NOMO-1 treated with DMSO at 0.1 percent for 48 hours (cell line): Measurements from ENCODE around the gene ASAP2.

Source experiments
- DNase-seq: peaks from one replicate; lab custom pipeline; 2025; ENCODE audit not compliant: unreplicated experiment; lab: John Stamatoyannopoulos, UW

ASAP2 gene

GRCh38 chr2:9205963-9206948 lies at the start of gene ASAP2:
Gene ASAP2, plus strand, starts transcription at chr2:9206812. Its CDS starts 293 bp downstream, at chr2:9207105.
- DNase-seq = peak; percentile 53

DNA sequence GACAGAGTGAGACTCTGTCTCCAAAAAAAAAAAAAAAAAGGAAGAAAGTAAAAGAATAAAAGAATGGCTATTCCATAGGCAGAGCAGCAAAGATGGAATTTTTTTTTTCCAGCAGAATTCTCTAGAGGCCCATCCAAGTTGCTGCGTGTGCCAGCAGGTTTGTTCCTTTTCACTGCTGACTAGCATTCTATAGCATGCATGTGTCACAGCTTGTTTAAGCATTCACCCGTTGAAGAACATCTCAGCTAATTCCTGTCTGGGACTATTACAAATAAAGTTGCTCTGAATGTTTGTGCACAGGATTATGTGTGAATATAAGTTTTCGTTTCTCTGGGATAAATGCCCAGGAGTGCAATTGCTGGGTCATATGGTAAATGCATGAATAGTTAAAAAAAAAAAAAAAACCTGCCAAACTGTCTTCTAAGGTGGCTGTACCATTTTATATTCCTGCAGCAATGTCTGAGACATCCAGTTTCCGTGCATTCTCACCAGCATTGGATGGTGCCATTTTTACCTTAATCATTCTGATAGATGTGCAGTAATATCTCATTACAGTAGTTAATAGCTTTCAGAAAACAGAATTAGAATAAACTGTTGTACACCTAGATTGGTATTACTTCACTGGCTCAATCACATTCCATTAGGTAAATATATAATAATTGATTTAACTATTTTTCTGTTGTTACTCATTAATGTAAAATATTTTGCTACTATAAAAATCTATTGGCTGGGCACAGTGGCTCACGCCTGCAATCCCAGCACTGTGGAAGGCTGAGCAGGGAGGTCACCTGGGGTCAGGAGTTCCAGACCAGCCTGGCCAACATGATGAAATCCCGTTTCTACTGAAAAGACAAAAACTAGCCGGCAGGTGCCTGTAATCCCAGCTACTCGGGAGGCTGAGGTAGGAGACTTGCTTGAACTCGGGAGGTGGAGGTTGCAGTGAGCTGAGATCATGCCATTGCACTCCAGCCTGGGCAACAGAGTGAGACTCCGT lies 47.5 kb upstream of the ASAP2 start:
- no peak for DNase-seq

DNA sequence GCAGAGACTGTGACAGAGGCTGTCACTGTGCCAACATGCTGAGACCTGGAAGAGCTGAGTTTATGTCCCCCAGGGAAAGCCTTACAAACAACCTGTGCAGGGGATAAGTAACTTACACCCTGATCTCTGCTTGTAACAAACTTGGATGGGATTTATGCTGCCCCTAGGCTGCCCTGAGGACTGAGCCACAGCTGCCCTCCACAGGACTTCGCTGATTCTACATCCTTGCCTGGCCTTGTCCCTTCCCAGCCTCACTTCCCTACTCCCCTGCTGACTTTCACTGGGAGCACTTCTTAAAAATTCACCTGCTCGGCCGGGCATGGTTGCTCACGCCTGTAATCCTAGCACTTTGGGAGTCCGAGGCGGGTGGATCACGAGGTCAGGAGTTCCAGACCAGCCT lies 45.9 kb upstream of the ASAP2 start:
- no peak for DNase-seq

DNA sequence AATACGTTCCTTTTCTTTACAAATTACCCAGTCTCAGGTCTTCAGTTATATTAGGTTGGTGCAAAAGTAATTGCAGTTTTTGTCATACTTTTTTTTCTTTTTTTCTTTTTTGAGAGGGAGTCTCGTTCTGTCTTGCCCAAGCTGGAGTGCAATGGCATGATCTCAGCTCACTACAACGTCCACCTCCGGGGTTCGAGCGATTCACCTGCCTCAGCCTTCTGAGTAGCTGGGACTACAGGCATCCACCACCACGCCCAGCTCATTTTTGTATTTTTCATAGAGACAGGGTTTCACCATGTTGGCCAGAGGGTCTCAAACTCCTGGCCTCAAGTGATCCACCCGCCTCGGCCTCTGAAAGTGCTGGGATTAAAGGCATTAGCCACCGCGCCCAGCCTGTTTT lies 43.8 kb upstream of the ASAP2 start:
- DNase-seq = no peak

DNA sequence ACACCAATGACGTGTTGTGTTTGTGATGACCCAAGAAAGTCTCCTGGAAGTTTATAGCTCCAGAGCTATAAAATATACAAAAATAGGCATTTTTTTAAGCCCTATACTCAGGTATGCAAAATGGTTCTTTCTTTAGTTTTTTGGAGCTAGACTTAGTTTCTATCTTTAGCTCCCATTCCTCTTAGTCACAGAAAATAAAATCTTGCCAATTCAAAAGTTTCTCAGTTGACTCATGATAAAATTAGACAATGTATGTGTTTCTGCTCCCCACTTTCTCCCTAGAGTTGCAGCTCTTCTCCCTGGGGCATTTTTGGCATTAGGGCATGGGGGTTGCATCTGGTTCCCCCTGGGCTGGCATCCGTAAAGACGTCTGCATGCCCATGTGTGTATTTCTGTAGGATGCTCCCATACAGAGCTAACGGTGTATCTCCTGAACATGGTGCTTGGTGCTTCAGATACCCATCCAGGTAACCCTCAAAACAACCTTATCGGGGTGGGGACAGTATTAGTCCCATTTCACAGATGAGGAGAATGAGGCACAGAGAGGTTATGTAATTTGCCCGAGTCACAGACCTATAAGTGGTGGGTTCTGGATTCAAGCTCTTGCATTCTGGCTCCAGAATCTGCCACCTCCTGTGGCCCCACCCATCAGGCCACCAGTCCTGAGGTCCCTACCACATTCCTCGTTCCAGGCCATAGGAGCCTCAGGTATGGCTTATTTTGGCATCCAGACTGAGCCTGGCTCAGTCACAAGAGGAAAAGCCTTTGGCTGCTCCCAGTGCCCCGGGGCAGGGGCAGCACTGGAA lies 43.1 kb upstream of the ASAP2 start:
- DNase-seq = no peak

DNA sequence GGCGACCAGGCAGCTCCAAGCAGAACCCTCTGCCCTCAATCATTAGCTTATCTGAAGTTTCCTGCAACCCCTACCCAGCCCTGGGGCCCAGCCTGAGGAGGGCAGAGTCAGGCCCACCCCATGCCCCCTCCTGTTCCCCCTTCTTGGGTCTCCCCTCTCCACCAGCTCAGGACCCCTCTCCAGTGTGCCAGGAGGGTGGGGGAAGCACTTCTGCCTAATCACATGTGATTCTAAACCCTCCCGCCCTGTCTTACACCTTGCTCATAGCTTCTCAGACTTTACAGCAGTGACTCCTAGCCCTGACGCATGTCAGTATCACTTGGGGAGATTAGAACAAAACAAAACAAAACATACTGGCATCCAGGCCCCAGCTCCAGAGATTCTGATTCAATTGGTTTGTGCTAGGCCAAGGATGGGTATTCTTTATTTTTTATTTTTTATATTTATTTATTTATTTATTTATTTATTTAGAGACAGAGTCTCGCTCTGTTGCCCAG lies 42.5 kb upstream of the ASAP2 start:
- no peak for DNase-seq

- no peak for DNase-seq
These were observed 41.0 kb upstream of the ASAP2 start for GRCh38 chr2:9165625-9166024.

DNA sequence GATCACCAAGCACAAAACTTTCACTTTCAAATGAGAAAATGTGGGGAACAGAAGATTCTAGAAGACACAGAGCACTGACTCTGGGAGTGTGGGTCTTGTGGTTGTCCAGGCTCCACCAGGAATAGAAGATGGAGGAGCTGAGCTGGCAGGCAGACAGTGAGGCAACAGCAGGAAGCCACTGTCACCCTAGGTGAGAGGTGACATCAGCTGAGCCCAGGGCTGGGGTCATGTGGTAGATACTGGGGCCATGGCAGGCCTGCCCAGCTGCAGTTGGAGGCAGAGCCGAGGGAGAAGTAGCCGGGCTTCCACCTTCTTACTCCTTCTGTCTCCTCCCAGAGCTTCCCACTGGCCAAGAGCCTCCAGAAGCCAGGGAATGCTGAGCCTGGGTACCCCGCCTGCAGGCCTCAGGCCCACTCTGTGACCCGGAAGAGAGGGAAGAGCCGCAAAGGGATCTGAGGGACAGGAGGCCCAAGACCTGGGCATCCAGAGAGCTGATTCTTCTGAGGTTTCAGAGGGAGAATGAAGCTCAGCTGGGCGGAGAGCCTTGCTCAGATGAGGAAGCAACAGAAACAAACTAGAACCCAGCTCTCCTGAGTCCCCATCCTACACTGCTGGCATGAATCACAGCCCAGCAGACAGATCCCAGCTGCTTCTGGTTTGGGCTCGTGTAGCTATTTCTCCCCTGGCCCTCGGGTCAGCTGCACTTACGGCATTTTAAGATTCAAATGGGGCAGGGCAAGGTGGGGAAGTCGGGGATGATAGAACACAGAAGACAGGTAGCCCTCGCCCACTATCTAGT lies 39.8 kb upstream of the ASAP2 start:
- DNase-seq = no peak

- no peak for DNase-seq
These were observed 38.6 kb upstream of the ASAP2 start for GRCh38 chr2:9167718-9168657.

DNA sequence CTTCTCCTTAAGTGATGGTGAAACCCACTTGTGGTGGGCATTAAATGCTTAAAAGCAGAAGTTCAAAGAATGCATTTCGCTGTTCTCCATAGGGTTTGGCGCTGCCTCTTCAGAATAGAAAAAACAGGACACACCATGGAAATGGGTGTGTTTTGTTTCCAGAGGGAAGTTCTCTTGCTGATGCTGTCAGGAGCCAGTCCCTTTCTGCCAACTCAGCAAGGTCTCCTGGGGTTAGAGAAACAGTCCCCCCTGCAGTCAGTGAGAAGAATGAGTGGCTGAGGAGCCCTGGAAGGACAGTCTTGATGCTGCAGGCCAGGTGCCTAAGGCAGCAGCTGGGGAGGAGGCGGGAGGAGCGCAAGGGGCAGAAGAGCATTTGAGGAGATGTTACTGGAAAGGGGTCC lies 37.8 kb upstream of the ASAP2 start:
- peak; percentile 80 for DNase-seq

- peak; percentile 47 for DNase-seq
These were observed 37.1 kb upstream of the ASAP2 start for GRCh38 chr2:9169349-9170107.

- peak; percentile 25 for DNase-seq
These were observed 36.0 kb upstream of the ASAP2 start for GRCh38 chr2:9170458-9171130.

DNA sequence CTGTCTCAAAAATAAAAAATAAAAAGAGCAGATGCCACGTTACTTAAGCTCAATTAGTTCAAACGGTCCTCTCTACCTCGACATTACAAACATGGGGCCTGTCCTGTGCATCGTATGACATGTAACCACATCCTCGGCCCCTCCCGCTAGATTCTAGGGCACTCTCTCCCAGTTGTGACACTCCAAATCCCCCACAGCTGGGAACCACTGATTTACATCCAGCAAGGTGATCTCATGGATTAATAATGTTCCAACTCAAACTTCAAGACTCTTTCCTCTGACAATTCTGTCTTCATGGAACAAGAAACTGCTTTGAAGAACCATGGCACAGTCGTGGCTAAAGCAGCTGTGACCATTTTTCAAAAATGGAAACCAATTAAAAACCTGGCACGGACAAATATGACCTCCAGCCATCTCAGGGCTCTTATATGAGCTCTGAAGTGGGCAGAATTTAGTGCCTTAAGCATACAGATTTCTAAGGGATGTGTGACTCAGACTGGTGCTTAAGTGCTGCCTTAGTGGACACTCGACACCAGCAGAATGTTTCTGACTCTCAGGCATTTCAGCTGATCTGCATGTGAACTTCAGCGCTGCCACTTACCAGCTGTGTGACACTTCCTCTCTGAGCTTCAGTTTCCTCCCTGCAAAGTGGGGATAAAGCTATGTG lies 31.7 kb upstream of the ASAP2 start:
- DNase-seq = no peak

DNA sequence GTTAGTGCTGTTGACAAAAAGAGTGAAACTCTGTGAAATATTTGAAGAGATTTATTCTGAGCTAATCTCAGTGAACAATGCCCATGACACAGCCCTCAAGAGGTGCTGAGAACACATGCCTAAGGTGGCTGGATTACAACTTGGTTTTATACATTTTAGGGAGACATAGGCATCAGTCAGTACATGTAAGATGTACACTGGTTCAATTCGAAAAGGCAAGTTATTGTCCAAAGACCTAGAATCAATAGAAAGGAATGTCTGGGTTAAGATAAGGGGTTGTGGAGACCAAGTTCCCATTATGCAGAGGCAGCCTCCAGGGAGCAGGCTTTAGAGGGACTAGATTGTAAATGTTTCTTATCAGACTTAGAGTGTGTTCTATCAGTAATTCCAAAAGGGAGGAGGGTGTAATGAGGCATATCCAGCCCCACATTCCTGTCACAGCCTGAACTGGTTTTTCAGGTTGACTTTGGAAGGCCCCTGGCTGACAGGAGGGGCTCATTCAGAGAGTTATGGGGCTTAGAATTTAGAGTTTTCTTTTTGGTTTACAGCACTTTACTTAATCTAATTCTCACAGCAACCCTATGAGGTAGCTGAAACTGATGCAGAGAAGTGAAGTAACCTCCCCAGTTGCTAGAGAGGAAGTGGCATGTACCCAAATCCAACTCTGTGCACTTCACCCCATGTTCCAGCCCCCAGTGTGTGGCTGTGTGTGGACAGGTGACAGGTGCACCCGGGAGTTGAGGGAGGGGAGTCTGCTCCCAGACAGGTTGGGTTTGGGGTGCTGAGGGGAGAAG lies 28.3 kb upstream of the ASAP2 start:
- no peak for DNase-seq

DNA sequence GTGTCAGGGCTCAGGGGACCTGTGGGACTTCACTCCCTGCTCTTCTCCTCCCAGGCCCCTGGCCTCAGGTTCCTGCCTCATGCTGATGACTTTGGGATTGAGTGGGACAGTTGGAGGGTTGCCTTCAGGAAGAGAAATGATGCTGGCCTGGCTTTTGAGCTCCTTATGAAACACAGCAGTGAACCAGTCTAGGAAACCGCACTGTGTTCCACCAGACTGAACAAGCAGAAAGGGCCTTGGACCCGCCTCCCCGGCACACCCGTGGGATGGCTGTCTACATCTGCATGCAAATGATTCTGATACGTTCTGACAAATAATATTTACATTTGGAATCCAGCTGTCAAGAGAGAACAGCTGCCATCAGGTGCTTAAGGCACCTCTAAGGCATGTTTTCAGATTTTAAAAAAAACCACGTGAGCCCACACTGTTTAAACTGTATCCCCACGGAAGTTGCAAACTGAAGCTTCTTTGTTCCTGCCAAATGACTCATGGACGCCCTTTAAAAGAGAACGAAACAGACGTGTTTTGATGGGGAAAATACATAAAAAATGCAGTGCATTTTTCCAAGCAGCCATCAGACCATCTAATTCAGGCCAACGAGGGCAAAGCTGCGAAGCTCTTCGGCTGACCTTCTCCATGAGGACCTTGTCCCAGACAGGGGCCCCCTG lies 27.6 kb upstream of the ASAP2 start:
- no peak for DNase-seq
